ENCODE measurements around the gene ZFP36L1.
A peak's percentile ranks its signal among the peaks of the same experiment; 100 is the strongest.

Gene ZFP36L1

GRCh38 chr14:68793734-68794129 lies 865 bp upstream of the ZFP36L1 start:
- Histone ChIP-seq H2AK5ac (ENCODE audit: low read length) (no peak overlapping the region), H3K79me1 (ENCODE audit: low read length) (peaks cover 6% of the 10 kb centered on the region), H4K5ac (ENCODE audit: low read length) (no peak overlapping the region), H3K36me3 (ENCODE audit: control insufficient read depth, insufficient read depth, low read length) (peaks cover 2% of the 10 kb centered on the region), H3K79me2 (ENCODE audit: control insufficient read depth, insufficient read depth, low read length) (peaks cover 38% of the 10 kb centered on the region), H3K56ac (ENCODE audit: low read length) (peak overlapping the region; percentile 98), H3K18ac (ENCODE audit: low read length) (peak overlapping the region; percentile 77), H2BK120ac (ENCODE audit: low read depth, low read length) (peak overlapping the region; percentile 66), H4K8ac (ENCODE audit: low read depth, low read length) (peak overlapping the region; percentile 97), H2BK5ac (ENCODE audit: low read length) (no peak overlapping the region), H3K4ac (ENCODE audit: low read depth, low read length) (peak overlapping the region; percentile 82), H3K23ac (ENCODE audit: low read length) (no peak overlapping the region), H3K27ac (ENCODE audit: low read depth, low read length) (peak overlapping the region; percentile 98), H2BK15ac (replicated peaks; ENCODE audit: low read depth) (no peak overlapping the region), H3K4me2 (ENCODE audit: low read length) (peak overlapping the region; percentile 82), H3K9ac (ENCODE audit: low read length) (peak overlapping the region; percentile 97), H3K4me1 (ENCODE audit: control insufficient read depth, low read depth, low read length) (peaks cover 7% of the 10 kb centered on the region), H3K27me3 (ENCODE audit: insufficient read depth, low read length, poor library complexity) (no peaks in the 10 kb centered on the region), H3K4me3 (ENCODE audit: low read length) (peak overlapping the region; percentile 69)
- no CpG with 5 or more reads among the region's 33 CpGs for WGBS (ENCODE audit: extremely low coverage, insufficient coverage, low lambda C conversion rate)
- no peak for DNase-seq

- Histone ChIP-seq H2BK120ac (ENCODE audit: low read depth, low read length) (peak overlapping the region; percentile 62), H3K56ac (ENCODE audit: low read length) (peak overlapping the region; percentile 95), H3K4ac (ENCODE audit: low read depth, low read length) (peak overlapping the region; percentile 90), H3K18ac (ENCODE audit: low read length) (peak overlapping the region; percentile 95), H4K8ac (ENCODE audit: low read depth, low read length) (no peak overlapping the region), H3K4me2 (ENCODE audit: low read length) (peak overlapping the region; percentile 75), H3K79me1 (ENCODE audit: low read length) (peaks cover 7% of the 10 kb centered on the region), H3K79me2 (ENCODE audit: control insufficient read depth, insufficient read depth, low read length) (peaks cover 38% of the 10 kb centered on the region), H3K9ac (ENCODE audit: low read length) (peak overlapping the region; percentile 98), H2BK15ac (replicated peaks; ENCODE audit: low read depth) (no peak overlapping the region), H3K4me3 (ENCODE audit: low read length) (peak overlapping the region; percentile 94), H3K27me3 (ENCODE audit: insufficient read depth, low read length, poor library complexity) (no peaks in the 10 kb centered on the region), H3K4me1 (ENCODE audit: control insufficient read depth, low read depth, low read length) (peaks cover 7% of the 10 kb centered on the region), H4K5ac (ENCODE audit: low read length) (no peak overlapping the region), H2BK5ac (ENCODE audit: low read length) (peak overlapping the region; percentile 83), H2AK5ac (ENCODE audit: low read length) (peak overlapping the region; percentile 6), H3K23ac (ENCODE audit: low read length) (no peak overlapping the region), H3K36me3 (ENCODE audit: control insufficient read depth, insufficient read depth, low read length) (peaks cover 2% of the 10 kb centered on the region), H3K27ac (ENCODE audit: low read depth, low read length) (peak overlapping the region; percentile 98)
- DNase-seq: no peak
- no CpG with 5 or more reads among the region's 13 CpGs for WGBS (ENCODE audit: extremely low coverage, insufficient coverage, low lambda C conversion rate)
Observed at GRCh38 chr14:68792678-68792978, 239 bp downstream of the ZFP36L1 start.

- peaks cover 6% of the 10 kb centered on the region for H3K4me1 ChIP-seq (ENCODE audit: control insufficient read depth, low read depth, low read length)
- WGBS (ENCODE audit: extremely low coverage, insufficient coverage, low lambda C conversion rate): no CpG with 5 or more reads among the region's 33 CpGs
- peak overlapping the region; percentile 94 for H3K4me3 ChIP-seq (ENCODE audit: low read length)
- H3K4ac ChIP-seq (ENCODE audit: low read depth, low read length): peak overlapping the region; percentile 90
- H2BK15ac ChIP-seq (replicated peaks; ENCODE audit: low read depth): no peak overlapping the region
- peaks cover 38% of the 10 kb centered on the region for H3K79me2 ChIP-seq (ENCODE audit: control insufficient read depth, insufficient read depth, low read length)
- peak overlapping the region; percentile 48 for H3K23ac ChIP-seq (ENCODE audit: low read length)
- peak overlapping the region; percentile 98 for H3K27ac ChIP-seq (ENCODE audit: low read depth, low read length)
- H3K27me3 ChIP-seq (ENCODE audit: insufficient read depth, low read length, poor library complexity): no peaks in the 10 kb centered on the region
- peak overlapping the region; percentile 98 for H3K9ac ChIP-seq (ENCODE audit: low read length)
- peaks cover 2% of the 10 kb centered on the region for H3K36me3 ChIP-seq (ENCODE audit: control insufficient read depth, insufficient read depth, low read length)
- peak overlapping the region; percentile 95 for H3K18ac ChIP-seq (ENCODE audit: low read length)
- H2BK5ac ChIP-seq (ENCODE audit: low read length): peak overlapping the region; percentile 83
- H3K79me1 ChIP-seq (ENCODE audit: low read length): peaks cover 7% of the 10 kb centered on the region
- H2AK5ac ChIP-seq (ENCODE audit: low read length): peak overlapping the region; percentile 6
- peak overlapping the region; percentile 95 for H3K56ac ChIP-seq (ENCODE audit: low read length)
- H3K4me2 ChIP-seq (ENCODE audit: low read length): peak overlapping the region; percentile 75
- H2BK120ac ChIP-seq (ENCODE audit: low read depth, low read length): peak overlapping the region; percentile 62
- H4K8ac ChIP-seq (ENCODE audit: low read depth, low read length): no peak overlapping the region
- peak; percentile 60 for DNase-seq
- no peak overlapping the region for H4K5ac ChIP-seq (ENCODE audit: low read length)
Observed at GRCh38 chr14:68791902-68792677, 777 bp downstream of the ZFP36L1 start.

- H3K79me2 ChIP-seq (ENCODE audit: control insufficient read depth, insufficient read depth, low read length): peaks cover 38% of the 10 kb centered on the region
- H4K8ac ChIP-seq (ENCODE audit: low read depth, low read length): no peak overlapping the region
- peaks cover 7% of the 10 kb centered on the region for H3K79me1 ChIP-seq (ENCODE audit: low read length)
- peaks cover 2% of the 10 kb centered on the region for H3K36me3 ChIP-seq (ENCODE audit: control insufficient read depth, insufficient read depth, low read length)
- peak overlapping the region; percentile 94 for H3K4me3 ChIP-seq (ENCODE audit: low read length)
- H2AK5ac ChIP-seq (ENCODE audit: low read length): no peak overlapping the region
- peak overlapping the region; percentile 29 for H3K27ac ChIP-seq (ENCODE audit: low read depth, low read length)
- WGBS (ENCODE audit: extremely low coverage, insufficient coverage, low lambda C conversion rate): no CpG with 5 or more reads among the region's 15 CpGs
- peak overlapping the region; percentile 95 for H3K56ac ChIP-seq (ENCODE audit: low read length)
- H3K4me2 ChIP-seq (ENCODE audit: low read length): peak overlapping the region; percentile 75
- peak; percentile 55 for DNase-seq
- no peak overlapping the region for H2BK15ac ChIP-seq (replicated peaks; ENCODE audit: low read depth)
- peaks cover 2% of the 10 kb centered on the region for H3K4me1 ChIP-seq (ENCODE audit: control insufficient read depth, low read depth, low read length)
- no peak overlapping the region for H3K4ac ChIP-seq (ENCODE audit: low read depth, low read length)
- no peak overlapping the region for H4K5ac ChIP-seq (ENCODE audit: low read length)
- H3K18ac ChIP-seq (ENCODE audit: low read length): peak overlapping the region; percentile 95
- no peak overlapping the region for H2BK5ac ChIP-seq (ENCODE audit: low read length)
- peak overlapping the region; percentile 98 for H3K9ac ChIP-seq (ENCODE audit: low read length)
- no peak overlapping the region for H2BK120ac ChIP-seq (ENCODE audit: low read depth, low read length)
- H3K23ac ChIP-seq (ENCODE audit: low read length): no peak overlapping the region
- no peaks in the 10 kb centered on the region for H3K27me3 ChIP-seq (ENCODE audit: insufficient read depth, low read length, poor library complexity)
Observed at GRCh38 chr14:68791078-68791901, 1.6 kb downstream of the ZFP36L1 start.

GRCh38 chr14:68790644-68791077 lies 2.2 kb downstream of the ZFP36L1 start:
- Histone ChIP-seq H3K27me3 (ENCODE audit: insufficient read depth, low read length, poor library complexity) (no peaks in the 10 kb centered on the region), H3K4me3 (ENCODE audit: low read length) (peak overlapping the region; percentile 94), H3K56ac (ENCODE audit: low read length) (peak overlapping the region; percentile 95), H2AK5ac (ENCODE audit: low read length) (no peak overlapping the region), H3K79me1 (ENCODE audit: low read length) (peaks cover 7% of the 10 kb centered on the region), H3K27ac (ENCODE audit: low read depth, low read length) (peak overlapping the region; percentile 21), H3K23ac (ENCODE audit: low read length) (no peak overlapping the region), H3K4ac (ENCODE audit: low read depth, low read length) (no peak overlapping the region), H4K8ac (ENCODE audit: low read depth, low read length) (no peak overlapping the region), H3K79me2 (ENCODE audit: control insufficient read depth, insufficient read depth, low read length) (peaks cover 38% of the 10 kb centered on the region), H3K9ac (ENCODE audit: low read length) (peak overlapping the region; percentile 98), H2BK15ac (replicated peaks; ENCODE audit: low read depth) (no peak overlapping the region), H2BK120ac (ENCODE audit: low read depth, low read length) (no peak overlapping the region), H3K36me3 (ENCODE audit: control insufficient read depth, insufficient read depth, low read length) (peaks cover 2% of the 10 kb centered on the region), H3K4me2 (ENCODE audit: low read length) (peak overlapping the region; percentile 75), H3K18ac (ENCODE audit: low read length) (peak overlapping the region; percentile 61), H4K5ac (ENCODE audit: low read length) (no peak overlapping the region), H3K4me1 (ENCODE audit: control insufficient read depth, low read depth, low read length) (peaks cover 2% of the 10 kb centered on the region), H2BK5ac (ENCODE audit: low read length) (no peak overlapping the region)
- DNase-seq: peak; percentile 22
- no CpG with 5 or more reads among the region's 8 CpGs for WGBS (ENCODE audit: extremely low coverage, insufficient coverage, low lambda C conversion rate)

All from mesendoderm (in vitro differentiated cells).